Mucosa of descending colon (tissue), 3 donors: ENCODE measurements around the gene MEI1. TPM values are rescaled to one million over a fixed set of nuclear protein-coding genes. Genes with fewer than 3 reads are reported as not detected.

ENCODE experiments used
- ATAC-seq: fragments of 200-7000 bp; cut with Tn5 transposase; one replicate; pipeline ENCODE4 v1.9.1; 2020; ENCODE audit warnings: mild to moderate bottlenecking, moderate library complexity
- DNase-seq, 3 donors: peaks; one replicate each; pipeline ENCODE4 v3.0.0-alpha.2; 2020
- H3K36me3 ChIP-seq: fragments of 200-600 bp; one replicate; pipeline ENCODE4 v1.8.0; 2021; ENCODE audit warnings: low read depth, mild to moderate bottlenecking
- H3K4me1 ChIP-seq: fragments of 200-600 bp; one replicate; pipeline ENCODE4 v1.8.0; 2021; ENCODE audit warnings: low read depth, mild to moderate bottlenecking
- H3K4me3 ChIP-seq: fragments of 200-600 bp; one replicate; pipeline ENCODE4 v1.8.0; 2021; ENCODE audit warnings: mild to moderate bottlenecking
- H3K9me3 ChIP-seq: fragments of 200-600 bp; one replicate; pipeline ENCODE4 v1.8.0; 2021; ENCODE audit warnings: mild to moderate bottlenecking
- CTCF ChIP-seq: fragments of 200-600 bp; IDR thresholded peaks from one replicate; pipeline ENCODE4 v1.8.0; 2022; ENCODE audit warnings: antibody characterized with exemption, mild to moderate bottlenecking
- intact Hi-C, 2 donors: fragments of 100-400 bp; cut with DNase I in 1 of 2; cut with micrococcal nuclease in 1 of 2; formaldehyde crosslinking; loops; one replicate each; pipeline versions ENCODE4 v1.11.0 to v1.11.1; 2022; cut with DNase I, micrococcal nuclease
- total RNA-seq, 3 donors: library from RNA; stranded (reverse); fragmentation: NEBNext Ultra II Directional in 2 of 3; extraction: Animal tissue kit (Norgen Biotek cat#: 25700) in 2 of 3; gene quantifications; one replicate each; pipeline versions ENCODE4 v1.2.1 to v1.2.4, GENCODE V29; 2021 to 2023
- donor health status: DM: no; HTN: no; CAD: no; lungs with moderate emphysema.
- donor health status: DM: no; HTN: no; CAD: no.
- donor health status: DM: no; HTN: yes; CAD: no.

The MEI1 gene
- total RNA-seq, 3 donors from 2014 or later, result 1.4 to 6.4 (median 1.8) TPM

GRCh38 chr22:41816241-41816640 is 116.9 kb downstream of the MEI1 start:
- Histone ChIP-seq H3K4me1 (no peaks in the 10 kb centered on the region), H3K9me3 (no peaks in the 10 kb centered on the region), H3K36me3 (no peaks in the 10 kb centered on the region), H3K4me3 (no peak overlapping the region)
- DNase-seq, result no peak
- no peak for TF ChIP-seq CTCF
- ATAC-seq, result no peak
- intact Hi-C loops, result no loop called here

GRCh38 chr22:41816871-41817270 is 117.6 kb downstream of the MEI1 start:
- intact Hi-C loops, result no loop called here
- no peaks in the 10 kb centered on the region for H3K36me3 ChIP-seq
- no peaks in the 10 kb centered on the region for H3K4me1 ChIP-seq
- H3K4me3 ChIP-seq, result no peak overlapping the region
- ATAC-seq, result no peak
- H3K9me3 ChIP-seq, result no peaks in the 10 kb centered on the region
- no peak for DNase-seq
- no peak for TF ChIP-seq CTCF

GRCh38 chr22:41818011-41818410 is 118.7 kb downstream of the MEI1 start:
- no peak for TF ChIP-seq CTCF
- no peak for ATAC-seq
- Histone ChIP-seq H3K9me3 (no peaks in the 10 kb centered on the region), H3K4me3 (no peak overlapping the region), H3K36me3 (no peaks in the 10 kb centered on the region), H3K4me1 (no peaks in the 10 kb centered on the region)
- no peak for DNase-seq
- intact Hi-C loops, result no loop called here

- Histone ChIP-seq H3K36me3 (no peaks in the 10 kb centered on the region), H3K9me3 (no peaks in the 10 kb centered on the region), H3K4me1 (no peaks in the 10 kb centered on the region), H3K4me3 (no peak overlapping the region)
- no peak for TF ChIP-seq CTCF
- DNase-seq, result no peak
- ATAC-seq, result no peak
- intact Hi-C loops, result no loop called here
These were observed 119.3 kb downstream of the MEI1 start for GRCh38 chr22:41818596-41818995.

- H3K9me3 ChIP-seq, result no peaks in the 10 kb centered on the region
- H3K4me3 ChIP-seq, result no peak overlapping the region
- DNase-seq (no peak), ATAC-seq (no peak)
- TF ChIP-seq CTCF, result no peak
- H3K4me1 ChIP-seq, result no peaks in the 10 kb centered on the region
- intact Hi-C loops, result no loop called here
- H3K36me3 ChIP-seq, result no peaks in the 10 kb centered on the region
These were observed 120.0 kb downstream of the MEI1 start for GRCh38 chr22:41819257-41819656.

GRCh38 chr22:41820447-41820846 is 121.1 kb downstream of the MEI1 start:
- Histone ChIP-seq H3K4me1 (peaks cover under 1% of the 10 kb centered on the region), H3K36me3 (no peaks in the 10 kb centered on the region), H3K4me3 (no peak overlapping the region), H3K9me3 (no peaks in the 10 kb centered on the region)
- intact Hi-C loops, result no loop called here
- DNase-seq (no peak), ATAC-seq (no peak)
- no peak for TF ChIP-seq CTCF
